OCI-LY7 (cell line): ENCODE data around the gene EEF1AKMT1.

Experiments
- EZH2phosphoT487 ChIP-seq: fragments of 200-600 bp; sonication (generic); IDR thresholded peaks from 2 replicates; pipeline ENCODE4 v1.6.1; 2018; ENCODE audit warnings: low read depth, borderline replicate concordance, mild to moderate bottlenecking, mixed run types, antibody characterized with exemption, low read length, moderate library complexity, mixed read lengths
- TF ChIP-seq, protein P1 (sequence below): fragments of 200-600 bp; sonication (generic); conservative IDR thresholded peaks from 2 replicates; pipeline ENCODE4 v1.5.1; 2014; ENCODE audit warnings: mild to moderate bottlenecking, antibody characterized with exemption, low read length, moderate library complexity, mixed read lengths

DNA sequence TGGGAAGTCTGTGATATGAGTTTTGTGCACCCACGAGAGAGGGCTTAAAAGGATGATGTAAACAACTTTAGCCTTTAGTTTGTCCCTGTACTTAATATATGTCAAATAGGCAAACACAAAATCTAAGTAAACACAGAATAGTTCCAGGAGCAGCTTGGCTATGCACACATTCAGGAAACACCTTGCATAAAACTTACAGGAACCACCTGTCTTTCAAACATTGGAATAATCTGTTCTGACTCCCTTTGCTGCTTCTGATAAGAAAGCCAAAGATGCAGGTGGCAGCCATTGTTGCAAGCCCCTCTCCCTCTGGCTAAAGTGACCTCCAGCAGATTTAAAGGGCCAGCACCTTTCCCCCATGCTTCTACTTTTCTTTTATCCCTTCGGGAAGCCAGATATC is 4.7 kb downstream of the EEF1AKMT1 start:
- TF ChIP-seq, protein P1, sequence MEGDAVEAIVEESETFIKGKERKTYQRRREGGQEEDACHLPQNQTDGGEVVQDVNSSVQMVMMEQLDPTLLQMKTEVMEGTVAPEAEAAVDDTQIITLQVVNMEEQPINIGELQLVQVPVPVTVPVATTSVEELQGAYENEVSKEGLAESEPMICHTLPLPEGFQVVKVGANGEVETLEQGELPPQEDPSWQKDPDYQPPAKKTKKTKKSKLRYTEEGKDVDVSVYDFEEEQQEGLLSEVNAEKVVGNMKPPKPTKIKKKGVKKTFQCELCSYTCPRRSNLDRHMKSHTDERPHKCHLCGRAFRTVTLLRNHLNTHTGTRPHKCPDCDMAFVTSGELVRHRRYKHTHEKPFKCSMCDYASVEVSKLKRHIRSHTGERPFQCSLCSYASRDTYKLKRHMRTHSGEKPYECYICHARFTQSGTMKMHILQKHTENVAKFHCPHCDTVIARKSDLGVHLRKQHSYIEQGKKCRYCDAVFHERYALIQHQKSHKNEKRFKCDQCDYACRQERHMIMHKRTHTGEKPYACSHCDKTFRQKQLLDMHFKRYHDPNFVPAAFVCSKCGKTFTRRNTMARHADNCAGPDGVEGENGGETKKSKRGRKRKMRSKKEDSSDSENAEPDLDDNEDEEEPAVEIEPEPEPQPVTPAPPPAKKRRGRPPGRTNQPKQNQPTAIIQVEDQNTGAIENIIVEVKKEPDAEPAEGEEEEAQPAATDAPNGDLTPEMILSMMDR: no peak
- TF ChIP-seq EZH2phosphoT487: no peak
